Measurements from ENCODE around the gene NPEPPS.
"Not testable (repeated sequence)": the region's sequence is repeated elsewhere in the genome, so short reads cannot be mapped to it uniquely, and the experiment has no call there.

DNA sequence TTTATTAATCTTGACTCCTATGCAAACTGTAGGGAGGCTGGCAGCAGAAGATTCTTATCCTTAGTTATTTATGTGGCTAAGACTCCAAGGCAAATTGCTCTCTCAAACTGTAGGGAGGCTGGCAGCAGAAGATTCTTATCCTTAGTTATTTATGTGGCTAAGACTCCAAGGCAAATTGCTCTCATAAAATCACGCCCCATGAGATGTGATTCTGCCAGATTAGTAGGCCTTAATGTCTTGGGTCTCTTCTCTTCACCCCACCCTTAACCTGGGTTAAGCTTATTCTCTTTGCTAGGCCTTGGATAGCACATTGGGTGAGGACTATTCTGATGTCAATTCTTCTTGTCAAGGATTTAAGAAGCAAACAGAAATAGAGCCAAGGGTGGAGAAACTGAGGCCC lies 9.5 kb upstream of the NPEPPS start:
- TF ChIP-seq POLR2AphosphoS5 (IDR thresholded peaks at IDR 0.05; ENCODE audit: low read depth, low read length); CTCF (IDR thresholded peaks at IDR 0.05); SIN3A (IDR thresholded peaks at IDR 0.05; ENCODE audit: borderline replicate concordance, insufficient read depth, low read depth, low read length); REST (IDR thresholded peaks at IDR 0.05; ENCODE audit: insufficient read depth in 1 of 2, low read depth in 2 of 2, low read length in 1 of 2); TCF7L2 (IDR thresholded peaks at IDR 0.05; ENCODE audit: low read depth, low read length): not testable (repeated sequence)

All from Panc1 (cell line).